GM19328 (cell line): ENCODE measurements around the gene F8.
"Not testable (repeated sequence)": the region's sequence is repeated elsewhere in the genome, so short reads cannot be mapped to it uniquely, and the experiment has no call there.

ENCODE experiments used
- ATAC-seq: cut with Tn5 transposase; IDR thresholded peaks from one replicate; pipeline ENCODE4 v1.9.1; 2021; ENCODE audit warnings: mild to moderate bottlenecking, moderate library complexity; ENCODE audit not compliant: unreplicated experiment

The F8 gene

GRCh38 chrX:154819771-154820341 is 202.7 kb downstream of the F8 start:
- peak; percentile 79 for ATAC-seq

DNA sequence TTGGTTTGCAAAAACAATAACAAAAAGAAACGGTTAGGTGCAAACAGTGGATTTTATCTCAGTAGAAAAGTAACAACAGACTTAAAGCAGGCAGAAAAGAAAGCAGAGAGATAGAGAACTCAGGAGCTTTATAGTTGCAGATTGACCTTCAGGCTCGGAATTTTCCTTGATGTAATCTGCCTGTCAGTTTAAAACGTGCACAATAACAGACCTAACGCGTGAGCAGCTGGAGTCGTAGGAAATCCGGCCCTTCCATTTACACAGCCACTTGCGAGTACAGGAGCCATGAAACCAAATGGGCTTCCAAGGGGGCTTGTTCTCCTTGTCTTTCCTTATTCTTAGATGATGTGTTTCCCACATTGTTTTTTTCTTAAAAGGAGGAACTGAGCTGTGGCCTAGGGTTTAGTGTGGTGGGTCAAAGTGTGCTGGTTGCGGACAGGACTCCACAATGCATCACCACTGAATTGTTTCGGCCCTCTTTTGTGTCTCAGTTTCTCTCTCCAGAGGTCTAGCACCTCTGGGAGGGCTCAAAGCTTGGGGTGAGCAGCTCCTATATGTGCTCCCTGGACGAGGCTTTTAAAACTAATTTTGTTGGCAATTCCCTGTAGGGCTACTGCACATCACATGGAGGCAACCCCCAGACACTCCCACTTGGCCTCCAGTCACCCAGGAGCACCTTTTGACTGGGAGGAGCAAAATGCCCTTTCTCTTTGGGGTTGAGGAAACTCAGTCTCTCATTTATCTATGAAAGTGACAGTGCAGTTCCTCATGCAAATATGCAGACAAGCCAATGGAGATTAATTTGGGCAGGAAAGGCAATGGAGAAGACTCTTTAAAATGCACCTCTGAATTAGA is 203.4 kb downstream of the F8 start:
- peak; percentile 26 for ATAC-seq

- not testable (repeated sequence) for ATAC-seq
These were observed 205.4 kb downstream of the F8 start for GRCh38 chrX:154817048-154817618.

DNA sequence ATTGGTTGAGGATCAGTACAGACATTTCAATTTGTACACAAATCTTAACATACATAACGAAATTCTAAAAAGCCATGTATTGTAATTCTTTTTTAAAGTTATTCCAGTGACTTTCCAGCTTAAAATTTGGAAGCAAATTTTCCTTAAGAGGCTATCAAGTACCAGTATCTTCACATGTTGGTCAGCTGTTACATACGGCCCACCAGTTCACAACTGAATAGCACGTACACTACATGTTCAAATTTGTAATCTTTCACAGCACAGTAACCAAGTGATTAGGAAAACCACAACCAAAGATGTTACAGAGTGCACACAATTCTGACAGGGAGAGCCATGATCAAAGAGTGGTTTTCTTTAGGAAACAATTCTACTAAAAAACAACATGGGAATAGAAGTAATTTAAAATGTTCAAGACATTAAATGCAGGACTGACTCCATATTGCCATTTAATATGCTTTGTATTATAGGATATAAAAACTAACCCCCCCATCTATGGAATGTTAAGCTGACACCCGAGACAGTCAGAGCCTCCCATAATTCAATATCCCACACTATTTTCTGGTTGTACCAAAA is 206.1 kb downstream of the F8 start:
- not testable (repeated sequence) for ATAC-seq

GRCh38 chrX:154815274-154815818 is 207.2 kb downstream of the F8 start:
- no peak for ATAC-seq

DNA sequence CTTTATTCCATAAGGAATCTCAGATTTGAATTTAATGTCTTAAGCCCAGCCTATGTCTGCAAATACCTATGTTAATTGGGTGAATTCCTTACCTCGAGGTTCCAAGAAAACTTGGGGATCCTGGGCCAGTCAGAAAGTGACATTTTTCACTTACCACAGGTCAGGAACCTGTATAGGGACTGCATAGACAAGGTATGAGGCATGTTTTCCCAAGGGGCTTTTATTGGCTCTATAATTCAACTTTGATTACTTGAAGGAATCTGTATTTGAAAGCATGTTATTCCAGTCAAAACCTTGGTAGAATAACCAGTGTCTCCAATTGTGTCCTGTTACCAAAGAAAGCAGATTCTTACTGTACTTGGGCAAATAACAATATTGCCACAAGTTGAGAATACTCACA is 208.7 kb downstream of the F8 start:
- ATAC-seq: no peak

- ATAC-seq: no peak
These were observed 210.0 kb downstream of the F8 start for GRCh38 chrX:154812341-154813101.

DNA sequence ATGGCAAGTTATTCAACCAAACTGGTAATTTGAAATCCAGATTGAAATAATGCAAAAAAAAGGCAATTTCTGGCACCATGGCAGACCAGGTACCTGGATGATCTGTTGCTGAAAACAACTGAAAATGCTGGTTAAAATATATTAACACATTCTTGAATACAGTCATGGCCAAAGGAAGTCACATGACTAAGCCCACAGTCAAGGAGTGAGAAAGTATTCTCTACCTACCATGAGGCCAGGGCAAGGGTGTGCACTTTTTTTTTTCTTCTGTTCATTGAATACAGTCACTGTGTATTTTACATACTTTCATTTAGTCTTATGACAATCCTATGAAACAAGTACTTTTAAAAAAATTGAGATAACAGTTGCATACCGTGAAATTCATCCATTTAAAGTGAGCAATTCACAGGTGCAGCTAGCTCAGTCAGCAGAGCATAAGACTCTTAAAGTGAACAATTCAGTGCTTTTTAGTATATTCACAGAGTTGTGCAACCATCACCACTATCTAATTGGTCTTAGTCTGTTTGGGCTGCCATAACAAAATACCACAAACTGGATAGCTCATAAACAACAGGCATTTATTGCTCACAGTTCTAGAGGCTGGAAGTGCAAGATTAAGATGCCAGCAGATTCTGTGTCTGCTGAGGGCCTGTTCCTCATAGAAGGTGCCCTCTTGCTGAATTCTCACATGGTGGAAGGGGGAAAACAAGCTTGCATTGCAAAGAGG is 212.4 kb downstream of the F8 start:
- ATAC-seq: no peak

DNA sequence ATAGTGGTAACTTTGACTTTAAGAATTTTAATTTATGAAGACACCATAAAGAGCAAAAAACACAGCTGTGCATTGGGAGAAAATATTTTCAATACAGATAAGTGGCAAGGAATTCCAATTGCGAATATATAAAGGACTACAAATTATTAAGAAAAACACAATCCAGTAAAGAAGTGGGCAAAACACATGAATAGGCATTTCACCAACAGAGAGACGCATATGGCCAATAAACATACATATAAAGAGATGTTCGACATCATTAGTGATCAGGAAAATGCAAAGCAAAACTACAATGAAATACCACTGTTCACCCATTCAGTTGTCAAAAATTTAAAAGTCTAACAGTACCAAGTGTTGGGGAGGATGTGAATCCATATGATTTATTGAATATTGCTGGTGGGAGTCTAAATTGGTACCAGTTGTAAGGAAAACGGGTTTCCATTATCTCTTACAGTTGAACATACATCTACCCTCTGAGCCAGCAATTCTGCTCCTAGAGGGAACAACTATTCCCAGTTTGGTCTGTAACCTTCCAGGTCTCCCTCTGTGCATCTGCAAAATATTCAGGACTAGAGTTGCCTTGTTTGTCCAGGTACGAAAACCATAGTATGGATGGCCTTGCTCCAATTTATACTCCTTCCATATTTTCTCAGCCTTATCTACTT is 215.6 kb downstream of the F8 start:
- ATAC-seq: no peak

DNA sequence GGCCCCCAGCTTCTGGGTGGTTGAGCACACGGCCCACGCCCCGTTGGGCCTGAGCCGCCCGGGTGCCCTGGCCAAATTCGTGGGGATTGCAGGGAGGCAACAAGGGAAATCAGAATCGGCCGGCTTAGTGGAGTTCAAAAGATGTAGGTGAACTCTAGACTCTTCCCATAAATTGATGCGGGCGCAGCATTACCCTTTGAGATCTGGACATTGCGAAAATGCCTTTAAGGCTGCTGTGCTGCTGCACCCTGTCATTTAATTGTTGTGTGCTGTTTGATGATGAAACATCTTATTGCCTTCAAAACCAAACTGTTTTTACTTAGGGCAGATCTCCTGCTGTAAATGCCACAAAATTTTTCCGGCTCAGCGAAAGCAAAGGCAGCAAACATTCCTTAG is 216.8 kb downstream of the F8 start:
- ATAC-seq: no peak

- peak; percentile 93 for ATAC-seq
These were observed 217.4 kb downstream of the F8 start, which contains the start of gene MPP1 for GRCh38 chrX:154804957-154805695. MPP1 (minus strand) TSS chrX:154805485; CDS start chrX:154805373, 112 bp downstream.

GRCh38 chrX:154804261-154804956 is 218.1 kb downstream of the F8 start:
- no peak for ATAC-seq

DNA sequence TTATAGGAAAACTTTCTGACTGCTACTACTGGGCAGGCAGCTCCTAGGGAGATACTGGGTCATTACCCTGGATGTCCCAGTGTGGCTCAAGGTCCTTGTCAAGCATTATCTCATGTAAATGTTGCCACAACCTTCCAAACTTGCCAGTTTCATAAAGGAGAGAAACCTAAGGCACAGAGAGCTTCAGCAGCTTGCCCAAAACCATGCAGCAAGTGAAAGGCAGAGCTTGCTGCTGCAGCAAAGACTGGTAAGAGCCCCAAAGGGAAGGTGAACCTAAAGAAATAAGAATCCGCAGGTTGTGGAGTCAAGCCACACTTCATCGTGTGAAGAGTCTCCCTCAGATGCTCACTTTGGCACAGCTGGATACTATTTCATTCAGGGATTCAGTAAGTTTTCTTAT is 219.6 kb downstream of the F8 start:
- no peak for ATAC-seq

- ATAC-seq: no peak
These were observed 221.9 kb downstream of the F8 start for GRCh38 chrX:154800478-154801210.

DNA sequence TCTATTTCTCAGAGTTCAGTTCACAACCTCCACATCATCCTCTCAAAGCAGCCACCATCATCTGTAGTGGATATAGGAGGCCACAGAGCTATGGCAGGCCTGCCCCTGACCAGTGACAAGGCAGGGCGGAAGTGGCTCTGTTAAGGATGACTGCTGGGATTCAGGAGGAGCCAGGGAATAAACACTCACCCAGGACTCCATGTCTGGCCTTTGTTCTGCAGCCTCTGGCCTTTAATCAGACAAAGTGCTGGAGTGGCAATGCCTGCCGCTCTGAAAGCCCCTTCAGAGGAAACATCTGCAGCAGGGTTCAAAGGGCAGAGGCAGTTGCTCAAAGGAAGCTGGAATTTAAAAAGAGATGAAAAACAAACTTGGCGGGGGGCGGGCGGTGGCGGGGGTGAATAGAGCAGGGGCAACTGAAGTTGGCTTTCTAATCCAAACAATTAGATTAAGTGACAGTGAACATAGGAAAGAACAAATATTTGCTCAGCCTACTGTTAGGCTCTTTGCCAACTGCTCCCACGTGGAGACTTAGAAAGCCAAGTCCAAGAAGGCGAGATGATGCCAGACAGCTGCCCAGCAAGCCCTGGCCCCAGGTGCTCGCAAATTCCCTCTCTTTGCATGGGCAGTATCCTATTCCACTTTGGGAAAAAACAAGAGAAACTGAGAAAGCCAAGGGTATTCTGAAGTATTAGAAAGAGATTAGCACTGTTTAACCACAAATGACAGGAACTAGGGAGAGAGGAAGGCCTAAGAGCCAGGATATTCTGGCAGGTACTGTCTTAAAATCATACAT is 222.8 kb downstream of the F8 start:
- no peak for ATAC-seq

DNA sequence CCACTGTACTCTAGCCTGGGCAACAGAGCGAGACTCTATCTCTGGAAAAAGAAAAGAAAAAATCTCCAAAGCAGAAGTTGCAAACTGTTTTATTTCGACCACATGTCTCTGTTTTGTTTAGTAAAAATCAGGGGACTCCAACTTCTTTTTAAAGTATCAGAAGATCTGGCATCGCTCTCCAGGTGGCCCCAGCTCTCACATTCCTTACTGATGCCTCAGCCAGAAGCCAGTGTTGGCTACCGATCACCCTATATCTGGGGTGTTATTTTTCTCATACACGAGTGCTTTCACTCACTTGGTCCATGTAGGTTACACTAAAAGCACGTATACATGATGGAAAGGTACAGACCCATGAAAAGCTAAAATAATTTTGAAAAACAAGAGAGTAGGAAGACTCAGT is 225.5 kb downstream of the F8 start:
- ATAC-seq: no peak

- ATAC-seq: no peak
These were observed 227.5 kb downstream of the F8 start for GRCh38 chrX:154795016-154795415.
